Measurements from ENCODE around the gene KAZN. TPM values are rescaled to one million over a fixed set of nuclear protein-coding genes. Genes with fewer than 3 reads are reported as not detected.
A peak's percentile ranks its signal among the peaks of the same experiment; 100 is the strongest.

The KAZN gene
- total RNA-seq, 6 experiments from 2014 or later = 13.1 to 22.3 (median 20.7) TPM

DNA sequence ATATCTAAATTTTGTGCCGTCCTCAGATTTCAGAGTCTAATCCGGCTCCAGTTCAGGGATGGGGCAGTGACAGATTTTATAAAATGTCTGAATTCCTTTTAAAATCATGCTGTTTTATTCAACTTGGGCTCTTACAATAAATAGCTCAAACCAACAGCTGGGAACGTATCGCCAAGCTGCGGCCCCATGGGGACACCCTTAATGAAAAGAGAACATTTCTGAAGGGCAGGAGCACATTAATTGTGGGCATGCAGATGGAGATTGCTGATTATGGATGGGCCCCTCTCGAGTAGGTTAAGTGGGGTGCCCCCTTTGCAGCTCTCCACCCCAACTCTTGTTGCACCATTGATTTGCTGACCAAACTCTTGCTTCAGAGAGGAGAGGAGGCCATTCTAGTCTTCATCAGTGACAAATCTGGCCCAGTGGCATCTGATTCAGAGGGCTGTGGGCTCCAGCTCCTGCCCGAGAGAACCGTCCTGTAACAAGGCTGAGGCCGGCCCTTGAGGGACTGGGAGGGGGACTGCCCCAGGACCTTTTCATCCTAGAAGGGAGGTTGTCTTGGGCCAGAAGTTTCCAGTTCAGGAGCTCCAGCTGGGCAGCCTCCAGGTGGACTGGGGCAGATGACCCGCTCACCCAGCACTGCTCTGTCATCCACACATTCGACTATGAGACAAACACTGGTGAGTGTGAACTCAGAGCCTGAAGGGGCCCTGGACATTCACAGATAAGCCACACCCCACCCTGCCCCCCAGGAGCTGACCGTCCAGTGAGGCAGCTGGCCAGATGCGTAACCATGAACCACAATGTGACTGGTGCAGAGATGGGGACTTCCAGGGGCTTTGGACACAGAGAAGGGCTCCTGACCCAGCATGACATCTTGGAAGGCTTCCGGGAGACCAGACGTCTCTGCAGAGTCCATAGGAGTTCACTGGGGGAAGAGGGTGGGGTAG lies 500.0 kb downstream of the KAZN start:
- no peak for DNase-seq
- H3K4me1 Mint-ChIP-seq (ENCODE audit: low read depth) = no peaks in the 10 kb centered on the region
- no peak overlapping the region for H3K4me3 Mint-ChIP-seq
- no peaks in the 10 kb centered on the region for H3K9me3 Mint-ChIP-seq
- H3K27ac Mint-ChIP-seq = no peak overlapping the region
- TF ChIP-seq CTCF (IDR thresholded peaks at IDR 0.05) = no peak
- H3K36me3 Mint-ChIP-seq (ENCODE audit: low read depth) = no peaks in the 10 kb centered on the region
- H3K27me3 Mint-ChIP-seq (ENCODE audit: insufficient read depth) = peaks cover 14% of the 10 kb centered on the region

- Mint-ChIP-seq H3K4me3 (no peak overlapping the region), H3K9me3 (peaks cover 5% of the 10 kb centered on the region), H3K4me1 (ENCODE audit: low read depth) (no peaks in the 10 kb centered on the region), H3K36me3 (ENCODE audit: low read depth) (no peaks in the 10 kb centered on the region), H3K27ac (no peak overlapping the region), H3K27me3 (ENCODE audit: insufficient read depth) (peaks cover 14% of the 10 kb centered on the region)
- no peak for DNase-seq
- TF ChIP-seq CTCF (IDR thresholded peaks at IDR 0.05) = no peak
Observed at GRCh38 chr1:15099441-15100120, 501.1 kb downstream of the KAZN start.

- TF ChIP-seq CTCF (IDR thresholded peaks at IDR 0.05) = peak; percentile 95
- Mint-ChIP-seq H3K4me3 (no peak overlapping the region), H3K27me3 (ENCODE audit: insufficient read depth) (peaks cover 14% of the 10 kb centered on the region), H3K4me1 (ENCODE audit: low read depth) (no peaks in the 10 kb centered on the region), H3K36me3 (ENCODE audit: low read depth) (no peaks in the 10 kb centered on the region), H3K9me3 (peaks cover 6% of the 10 kb centered on the region), H3K27ac (no peak overlapping the region)
- DNase-seq = peak; percentile 14
Observed at GRCh38 chr1:15100121-15100879, 501.8 kb downstream of the KAZN start.

DNA sequence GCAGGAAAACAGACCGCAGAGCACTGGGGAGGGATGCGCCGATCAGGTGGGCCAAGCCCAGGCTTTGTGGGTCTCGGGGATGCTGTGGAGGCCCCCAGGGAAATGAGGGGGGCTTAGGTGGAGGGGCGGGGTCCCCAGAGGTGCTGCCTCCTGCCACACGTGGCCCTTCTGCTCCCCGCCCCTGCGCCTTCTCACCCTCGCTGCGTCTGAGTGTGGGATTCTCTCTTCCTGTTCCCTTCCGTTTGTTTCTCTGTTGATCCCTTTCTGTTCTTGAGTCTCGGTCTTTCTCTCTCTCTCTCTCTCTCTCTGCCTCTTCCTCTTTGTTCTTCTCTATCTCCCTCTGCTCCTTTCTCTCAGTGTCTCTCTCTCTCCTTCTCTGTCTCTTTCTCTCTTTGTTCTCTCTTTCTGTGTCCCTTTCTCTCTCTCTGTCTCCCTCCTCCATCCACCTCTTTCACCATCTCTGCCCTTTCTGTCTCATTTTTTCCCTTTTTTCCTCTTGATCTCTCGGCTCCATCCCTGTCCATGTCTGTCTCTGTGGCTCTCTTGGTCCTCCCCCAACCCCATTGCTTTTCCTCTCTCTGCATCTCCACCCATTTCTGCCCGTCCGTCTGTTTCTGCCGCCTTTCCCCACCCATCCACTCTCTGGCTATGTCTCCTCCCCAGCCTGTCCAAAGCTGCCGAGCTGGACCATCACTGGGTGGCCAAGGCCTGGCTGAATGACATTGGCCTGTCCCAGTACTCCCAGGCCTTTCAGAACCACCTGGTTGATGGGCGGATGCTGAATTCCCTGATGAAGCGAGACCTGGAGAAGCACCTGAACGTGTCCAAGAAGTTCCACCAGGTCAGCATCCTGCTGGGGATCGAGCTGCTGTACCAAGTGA lies 502.6 kb downstream of the KAZN start:
- Mint-ChIP-seq H3K4me1 (ENCODE audit: low read depth) (no peaks in the 10 kb centered on the region), H3K27me3 (ENCODE audit: insufficient read depth) (peaks cover 12% of the 10 kb centered on the region), H3K4me3 (no peak overlapping the region), H3K9me3 (peaks cover 6% of the 10 kb centered on the region), H3K36me3 (ENCODE audit: low read depth) (no peaks in the 10 kb centered on the region), H3K27ac (no peak overlapping the region)
- DNase-seq = no peak
- no peak for TF ChIP-seq CTCF (IDR thresholded peaks at IDR 0.05)

DNA sequence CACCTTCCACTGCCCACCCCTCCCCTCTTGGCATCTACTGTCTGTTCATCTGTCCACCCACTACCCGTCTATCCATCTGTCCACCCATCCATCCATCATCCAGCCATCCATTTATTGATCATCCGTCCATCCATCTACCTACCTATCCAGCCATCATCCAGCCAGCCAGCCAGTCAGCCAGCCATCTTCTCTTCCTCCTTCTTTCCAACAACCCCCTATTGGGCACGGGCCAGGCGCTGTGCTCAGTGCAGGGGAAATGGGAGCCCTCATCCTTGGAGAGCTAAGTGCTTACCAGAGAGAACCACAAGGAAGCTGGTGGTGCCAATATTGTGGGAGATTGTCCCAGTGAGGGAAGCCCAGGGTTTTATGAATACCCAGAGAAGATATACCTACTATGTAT lies 503.3 kb downstream of the KAZN start:
- H3K36me3 Mint-ChIP-seq (ENCODE audit: low read depth) = no peaks in the 10 kb centered on the region
- H3K4me3 Mint-ChIP-seq = no peak overlapping the region
- TF ChIP-seq CTCF (IDR thresholded peaks at IDR 0.05) = no peak
- no peaks in the 10 kb centered on the region for H3K4me1 Mint-ChIP-seq (ENCODE audit: low read depth)
- H3K27ac Mint-ChIP-seq = no peak overlapping the region
- peaks cover 9% of the 10 kb centered on the region for H3K27me3 Mint-ChIP-seq (ENCODE audit: insufficient read depth)
- peaks cover 6% of the 10 kb centered on the region for H3K9me3 Mint-ChIP-seq
- DNase-seq = no peak

Measured in HFFc6 (cell line).